ENCODE measurements around the gene GUSB. TPM values are rescaled to one million over a fixed set of nuclear protein-coding genes. Genes with fewer than 3 reads are reported as not detected.

The GUSB gene
- total RNA-seq, 1 donor from 2014 or later = 40.2 TPM

DNA sequence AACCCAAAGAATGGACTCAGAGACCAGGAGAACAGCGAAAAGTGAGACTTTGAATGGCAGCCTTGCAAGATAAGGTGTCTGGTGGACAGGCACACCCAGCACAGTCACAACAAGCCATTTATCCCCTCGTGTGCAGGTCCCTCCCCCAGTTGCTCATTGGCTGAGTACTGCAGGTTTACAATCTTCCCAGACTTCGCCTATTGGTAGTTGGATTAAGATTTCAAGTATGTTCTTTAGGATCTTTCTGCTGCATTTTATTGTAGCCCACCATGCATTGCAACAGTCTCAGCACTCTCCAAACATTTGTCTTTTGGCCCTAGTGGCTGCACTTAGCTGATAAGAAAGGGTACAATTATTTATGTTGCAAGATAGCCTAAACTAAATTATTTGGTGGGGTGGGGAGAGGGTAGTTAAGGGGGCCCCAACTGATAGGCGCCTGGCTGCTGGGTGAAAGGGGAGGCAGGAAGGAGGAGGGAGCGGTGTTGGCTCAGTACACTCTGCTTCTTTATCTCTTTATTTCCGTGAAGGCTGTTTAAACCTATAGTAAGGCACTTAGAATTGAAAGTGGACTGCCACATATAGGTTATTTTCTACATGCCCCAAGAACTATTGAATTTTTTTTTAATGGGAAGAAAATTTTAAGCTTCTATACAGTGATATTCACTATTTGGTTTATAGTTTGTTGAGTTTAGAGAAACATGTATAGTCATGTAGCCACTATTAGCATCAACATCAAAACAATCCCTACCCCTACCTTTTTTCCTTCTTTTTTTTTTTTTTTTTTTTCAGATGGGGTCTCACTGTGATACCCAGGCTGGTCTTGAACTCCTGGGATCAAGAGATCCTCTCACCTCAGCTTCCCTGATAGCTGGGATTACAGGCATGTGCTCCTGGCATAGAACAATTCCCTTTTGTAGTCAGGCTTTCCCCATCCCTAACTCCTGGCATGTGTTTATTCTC, 54.2 kb downstream of the GUSB start:
- DNase-seq = no peak

DNA sequence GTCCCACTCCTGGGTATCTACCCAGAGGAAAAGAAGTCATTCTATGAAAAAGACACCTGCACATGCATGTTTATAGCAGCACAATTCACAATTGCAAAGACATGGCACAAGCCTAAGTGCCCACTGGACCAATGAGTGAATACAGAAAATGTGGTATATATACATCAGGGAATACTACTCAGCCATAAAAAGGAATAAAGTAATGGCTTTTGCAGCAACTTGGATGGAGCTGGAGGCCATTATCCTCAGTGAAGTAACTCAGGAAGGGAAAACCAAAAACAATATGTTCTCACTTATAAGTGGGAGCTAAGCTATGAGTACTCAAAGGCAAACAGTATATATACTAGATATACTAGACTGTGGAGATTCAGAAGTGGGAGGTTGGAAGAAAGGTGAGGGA, 55.4 kb downstream of the GUSB start:
- DNase-seq = no peak

DNA sequence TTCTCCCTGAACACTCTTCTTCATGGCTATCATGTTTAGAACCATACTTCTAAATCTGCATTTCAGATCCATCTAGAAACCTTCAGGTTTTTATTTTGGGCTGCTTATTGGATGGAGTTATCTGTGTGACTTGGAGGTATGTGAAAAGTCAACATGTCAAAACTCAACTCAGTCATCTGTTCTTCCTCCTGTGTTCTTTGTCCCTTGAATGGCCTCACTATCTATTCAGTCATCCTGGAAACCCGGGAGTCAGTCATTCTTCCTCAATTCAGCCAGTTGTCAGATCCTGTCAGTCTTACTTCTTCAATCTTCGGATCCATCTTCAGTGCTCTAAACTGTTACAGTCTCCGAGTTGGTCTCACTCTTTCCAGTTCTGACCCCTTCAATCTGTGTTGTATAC, 57.0 kb downstream of the GUSB start:
- DNase-seq = no peak

DNA sequence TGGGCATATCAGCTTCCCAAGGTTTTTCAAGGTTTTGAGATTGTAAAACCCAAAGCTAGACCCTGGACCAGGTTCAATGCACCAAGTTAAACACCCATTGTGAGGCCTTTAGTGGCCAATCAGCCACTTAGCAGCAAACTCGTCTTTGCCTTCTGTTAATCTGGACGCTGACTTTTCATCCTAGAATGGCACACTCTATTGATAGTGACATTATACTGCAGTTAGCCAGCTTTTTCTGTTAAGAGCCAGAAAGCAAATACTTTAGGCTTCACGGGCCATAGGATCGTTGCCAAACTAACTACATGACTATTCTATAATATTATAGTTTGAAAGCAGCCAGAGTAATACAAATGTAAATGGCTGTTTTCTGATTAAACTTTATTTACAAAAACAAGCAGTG, 57.8 kb downstream of the GUSB start:
- no peak for DNase-seq

DNA sequence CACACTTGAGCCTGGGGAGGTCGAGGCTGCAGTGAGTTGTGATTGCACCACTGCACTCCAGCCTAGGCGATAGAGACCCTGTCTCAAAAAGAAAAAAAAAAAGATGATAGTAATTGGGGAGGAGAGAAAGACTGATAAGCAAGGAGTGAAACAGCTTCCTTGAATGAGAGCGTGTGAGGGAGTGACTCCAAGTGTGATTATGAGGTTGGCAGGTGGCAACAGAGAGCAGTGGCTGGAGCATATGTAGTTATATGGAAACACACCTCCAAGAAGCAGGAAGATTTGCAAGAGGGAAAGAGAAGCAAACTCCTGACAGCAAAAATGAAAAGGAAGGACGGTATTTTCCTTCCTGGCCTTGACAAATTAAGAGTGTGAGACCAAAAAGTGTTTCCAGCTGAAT, 58.7 kb downstream of the GUSB start:
- no peak for DNase-seq

DNA sequence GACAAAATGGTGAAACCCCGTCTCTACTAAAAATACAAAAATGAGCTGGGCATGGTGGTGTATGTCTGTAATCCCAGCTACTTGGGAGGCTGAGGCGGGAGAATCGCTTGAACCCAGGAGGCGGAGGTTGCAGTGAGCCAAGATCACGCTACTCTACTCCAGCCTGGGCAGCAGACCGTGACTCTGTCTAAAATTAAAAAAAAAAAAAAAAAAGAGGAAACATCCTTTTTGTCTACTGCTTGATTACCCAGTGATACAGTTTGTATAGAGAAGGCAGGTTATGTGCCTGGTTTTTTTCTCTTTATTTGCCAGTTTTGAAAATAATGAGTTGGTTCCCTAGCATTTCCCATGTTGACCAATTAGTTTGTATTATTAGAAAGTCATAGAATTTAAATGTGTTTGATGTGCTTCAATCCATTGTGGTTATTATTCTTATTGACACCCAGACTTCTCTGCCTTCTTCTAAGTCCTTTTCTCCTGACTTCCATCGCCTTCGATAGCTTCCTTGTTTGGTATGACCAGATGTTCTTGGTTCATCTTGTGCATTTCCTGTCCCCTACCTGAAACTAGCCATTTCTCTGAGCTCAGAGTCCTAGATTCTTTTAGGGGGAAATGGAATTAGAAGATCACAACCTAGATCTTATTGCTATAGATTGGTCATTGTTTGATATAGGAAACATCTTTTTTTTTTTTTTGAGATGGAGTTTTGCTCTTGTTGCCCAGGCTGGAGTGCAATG, 65.9 kb downstream of the GUSB start:
- no peak for DNase-seq

DNA sequence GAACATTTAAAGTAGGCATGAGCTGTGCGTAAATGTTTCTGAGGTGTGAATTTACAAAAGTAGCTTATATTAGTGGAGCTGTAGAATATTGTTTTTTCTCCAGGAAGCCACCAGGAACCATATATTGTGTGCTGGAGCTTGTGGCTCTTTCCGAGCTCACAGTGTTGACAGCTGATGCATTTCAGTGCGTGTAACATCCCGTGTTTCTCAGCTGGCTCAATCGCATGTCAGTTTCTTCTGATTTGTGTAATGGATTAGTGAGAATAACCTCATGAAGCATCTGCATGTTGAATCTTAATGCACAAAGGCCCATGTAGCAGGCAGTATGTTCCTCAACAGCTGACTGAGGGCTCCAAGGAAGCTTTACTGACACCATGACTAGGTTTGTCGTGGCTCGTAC, 69.8 kb downstream of the GUSB start:
- DNase-seq = no peak

Other genes with a start within 250 kb of the GUSB start
- 24.3 and 38.5 TPM in 2 replicates for gene VKORC1L1, start 109.1 kb downstream of the GUSB start, total RNA-seq
- gene ASL, start 93.6 kb upstream of the GUSB start, total RNA-seq = 82.4 and 96.9 TPM in 2 replicates
- gene CRCP, start 132.6 kb upstream of the GUSB start, total RNA-seq = 22.5 and 25.4 TPM in 2 replicates
- gene TPST1, start 223.1 kb upstream of the GUSB start, total RNA-seq = 38.5 and 42.5 TPM in 2 replicates

Measured in dermis blood vessel endothelial cell (primary cell).